ENCODE measurements around the gene HBA2.
"Not testable (repeated sequence)": the region's sequence is repeated elsewhere in the genome, so short reads cannot be mapped to it uniquely, and the experiment has no call there.

Gene HBA2

GRCh38 chr16:204046-204445 lies 31.4 kb downstream of the HBA2 start:
- not testable (repeated sequence) for DNase-seq

- DNase-seq: not testable (repeated sequence)
Measured at GRCh38 chr16:209359-209758, 36.7 kb downstream of the HBA2 start.

GRCh38 chr16:211631-212180 lies 39.0 kb downstream of the HBA2 start:
- DNase-seq: not testable (repeated sequence)

- no peak for DNase-seq
Measured at GRCh38 chr16:212999-213398, 40.3 kb downstream of the HBA2 start.

- no peak for DNase-seq
Measured at GRCh38 chr16:220021-220420, 47.3 kb downstream of the HBA2 start.

Data from right hindlimb (tissue), 1 donor.